Activated naive CD4-positive, alpha-beta T cell (primary cell): Measurements from ENCODE around the gene SEMA4C.

ENCODE experiments used
- DNase-seq, 4 experiments: peaks; one replicate each; lab custom pipeline; 2025; lab: John Stamatoyannopoulos, UW

SEMA4C gene

DNA sequence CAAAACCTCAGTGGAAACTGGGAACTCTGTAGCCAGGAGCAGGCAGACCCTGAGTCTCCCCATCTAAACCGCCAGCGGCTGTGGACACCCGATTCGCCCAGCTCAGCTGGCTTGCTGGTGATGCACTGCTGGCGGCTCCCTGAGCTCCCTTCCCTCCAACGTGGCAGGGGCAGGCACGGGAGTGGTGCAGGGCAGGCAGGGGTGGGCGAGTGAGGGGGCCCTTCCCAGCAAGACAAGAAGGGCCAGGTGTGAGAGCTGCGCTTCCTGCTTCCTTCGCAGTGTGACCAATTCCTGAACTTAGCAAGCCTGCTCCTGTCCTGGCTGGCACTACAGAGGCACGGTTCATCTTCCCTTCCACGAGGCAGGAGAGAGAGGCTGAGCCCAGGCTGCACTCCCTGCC lies 12.3 kb upstream of the SEMA4C start:
- DNase-seq, result no peak

DNA sequence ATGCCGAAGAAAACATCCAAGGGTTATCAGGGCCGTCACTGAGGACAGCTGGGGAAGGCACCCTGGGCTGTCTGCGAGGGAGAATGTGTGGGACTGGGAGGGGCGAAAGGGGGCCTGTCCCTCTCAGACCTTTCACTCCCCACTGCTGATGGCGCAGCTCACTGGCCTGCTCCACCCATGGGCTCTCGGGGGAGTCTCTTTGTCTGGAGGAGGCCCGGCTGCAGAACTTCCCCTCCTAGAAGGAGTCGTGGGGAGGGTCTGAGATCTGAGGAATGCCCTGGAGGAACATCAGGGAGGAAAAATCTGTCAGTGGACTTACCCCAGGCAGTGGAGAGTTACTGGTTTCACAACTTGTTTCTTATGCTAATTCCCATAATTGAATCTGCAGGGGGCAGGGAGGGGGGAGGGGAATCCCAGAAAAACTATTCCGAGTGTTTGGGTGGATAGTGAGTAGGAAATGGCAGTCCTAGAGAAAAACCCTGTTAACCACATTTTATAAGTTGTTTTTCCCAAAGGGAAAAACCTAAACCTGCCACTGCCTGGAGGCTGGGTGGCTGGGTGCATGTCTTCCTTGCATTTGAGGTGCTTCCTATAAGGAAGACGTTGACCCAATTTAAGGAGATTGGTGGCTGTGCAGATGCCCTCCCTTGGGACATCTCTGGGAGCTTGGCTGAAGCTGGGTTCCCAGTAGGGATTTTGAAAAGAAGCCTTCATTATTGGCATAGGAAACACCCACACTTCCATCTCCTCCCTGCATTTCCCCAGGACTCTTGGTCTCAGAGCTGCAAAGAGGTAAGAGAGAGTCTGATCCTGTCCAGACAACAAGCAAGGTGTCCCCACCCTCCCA lies 11.7 kb upstream of the SEMA4C start:
- no peak for DNase-seq

DNA sequence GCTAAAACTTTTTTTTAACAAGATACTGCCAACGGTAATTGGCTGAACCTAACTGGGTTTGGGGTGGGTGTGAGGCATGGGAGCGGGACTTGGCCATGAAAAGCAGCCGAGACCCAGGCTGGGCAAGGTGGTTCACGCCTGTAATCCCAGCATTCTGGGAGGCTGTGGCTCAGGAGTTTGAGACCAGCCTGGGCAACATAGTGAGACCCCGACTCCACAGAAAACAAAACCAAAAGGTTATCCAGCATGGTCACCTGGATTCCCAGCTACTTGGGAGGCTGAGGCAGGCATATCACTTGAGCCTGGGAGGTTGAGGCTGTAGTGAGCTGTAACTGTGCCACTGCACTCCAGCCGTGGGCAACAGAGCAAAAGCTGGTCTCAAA lies 11.0 kb upstream of the SEMA4C start:
- no peak for DNase-seq

DNA sequence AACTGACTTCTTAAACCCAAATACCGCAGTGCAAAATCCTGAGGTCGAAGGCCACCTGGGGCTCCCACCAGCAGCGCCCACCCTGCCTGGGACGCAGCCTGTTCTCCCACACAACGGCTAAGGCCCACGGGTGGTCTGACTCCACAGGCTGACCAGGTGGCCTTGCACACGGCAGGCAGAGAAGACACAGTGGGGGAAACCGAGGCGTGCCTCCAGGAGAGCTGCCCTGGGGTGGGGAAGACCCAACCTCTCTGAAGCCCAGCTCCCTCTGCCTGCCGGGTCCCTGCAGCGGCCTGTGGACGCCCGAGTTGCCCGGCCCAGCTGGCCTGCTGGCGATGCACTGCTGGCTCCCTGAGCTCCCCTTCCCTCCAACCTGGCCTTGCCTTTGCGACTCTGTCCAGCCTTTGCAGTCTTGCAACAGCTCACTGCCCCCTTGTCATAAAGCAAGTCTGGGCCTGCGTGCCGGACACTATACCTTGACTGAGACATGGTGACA lies 9.7 kb upstream of the SEMA4C start:
- no peak for DNase-seq

DNA sequence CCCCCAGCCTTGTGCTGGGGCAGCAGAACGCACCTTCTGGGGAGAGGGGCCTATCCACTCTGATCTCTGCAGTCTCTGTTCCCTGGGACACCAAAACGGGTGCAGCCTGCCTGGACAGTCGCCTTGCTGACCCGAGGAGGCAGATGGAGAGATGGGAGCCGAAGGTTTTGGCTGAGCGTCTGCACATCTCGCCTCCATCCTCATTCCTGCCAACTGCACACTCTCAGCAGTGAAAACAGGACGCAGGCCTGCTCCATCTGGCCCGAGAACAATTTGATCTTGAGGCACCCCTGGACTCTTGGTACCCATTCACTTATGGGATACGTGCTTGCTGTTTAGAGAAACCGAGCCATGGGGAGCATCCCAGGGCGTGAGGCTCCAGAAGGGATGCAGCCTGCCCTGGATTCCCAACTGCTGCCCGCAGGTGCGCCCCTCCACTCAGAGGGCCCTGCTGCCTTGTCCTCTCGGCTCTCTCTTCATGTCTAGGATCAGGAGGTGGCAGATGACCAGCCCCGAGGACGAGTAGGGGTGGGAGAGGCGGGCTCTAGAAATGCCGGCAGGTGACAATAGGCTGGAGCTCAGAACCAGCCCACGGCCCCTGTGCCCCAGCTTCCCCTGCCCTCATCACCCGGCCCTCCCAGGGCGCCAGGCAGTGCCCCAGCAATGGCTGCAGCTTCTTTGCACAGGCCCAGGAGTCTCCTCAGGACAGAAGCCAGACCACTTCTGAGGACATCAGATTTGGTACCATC lies 9.1 kb upstream of the SEMA4C start:
- no peak for DNase-seq

DNA sequence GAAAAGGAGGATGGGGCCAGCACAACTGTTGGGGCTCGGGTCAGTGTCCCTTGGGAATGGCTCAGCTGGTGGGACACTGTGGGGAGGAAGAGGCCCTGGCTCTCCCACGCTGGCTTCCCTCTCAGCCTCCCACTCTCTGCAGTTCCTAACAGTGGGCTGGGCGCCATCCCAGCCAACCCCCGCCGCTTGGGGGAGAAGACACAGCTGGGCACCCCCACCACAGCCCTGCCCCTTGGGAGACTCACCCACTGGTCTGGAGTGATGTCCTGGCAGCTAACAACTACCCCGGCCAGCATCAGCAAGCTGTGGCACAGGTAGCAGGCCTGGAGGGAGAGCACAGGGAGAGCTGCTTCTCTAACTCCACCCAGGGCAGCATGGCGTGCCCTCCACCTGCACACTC lies 8.3 kb upstream of the SEMA4C start:
- no peak for DNase-seq

DNA sequence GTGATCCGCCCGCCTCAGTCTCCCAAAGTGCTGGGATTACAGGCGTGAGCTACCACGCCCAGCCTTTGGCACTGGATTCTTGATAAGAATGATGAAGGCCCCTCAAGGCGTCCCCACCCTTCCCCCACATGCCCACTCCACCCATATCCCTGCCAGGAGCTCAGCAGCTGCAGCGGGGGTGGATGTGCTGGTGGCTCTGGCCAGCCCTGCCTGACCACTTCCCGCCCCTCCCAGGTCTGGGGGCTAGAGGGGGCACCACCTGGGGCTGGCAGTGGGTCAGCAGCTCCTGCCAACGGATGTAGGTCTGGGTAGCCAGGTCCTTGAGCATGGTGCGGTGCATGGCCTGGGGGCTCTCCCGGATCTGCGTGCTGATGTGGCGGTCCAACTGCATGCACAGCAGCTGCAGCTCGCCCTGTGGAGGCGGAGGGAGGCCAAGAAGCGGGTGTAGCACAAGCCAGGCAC lies 7.8 kb upstream of the SEMA4C start:
- no peak for DNase-seq

DNA sequence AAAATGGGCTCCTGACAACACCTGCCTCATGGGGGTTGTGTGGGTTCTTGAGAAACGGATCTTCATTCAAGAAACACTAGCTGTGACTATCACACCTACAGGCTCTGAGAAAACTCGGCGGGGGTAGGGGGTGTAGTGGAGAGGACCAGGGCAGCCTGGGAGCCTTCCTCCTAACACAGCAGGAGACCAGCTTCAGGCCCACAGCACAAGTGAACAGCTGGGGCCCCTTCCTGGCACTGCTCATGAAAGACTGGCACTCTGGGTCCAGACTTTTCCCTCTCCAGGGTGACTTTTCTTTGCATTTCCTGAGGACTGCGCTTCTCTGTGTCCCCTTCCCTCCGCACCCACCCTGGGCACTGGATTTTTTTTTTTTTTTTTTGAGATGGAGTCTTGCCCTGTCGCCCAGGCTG lies 7.2 kb upstream of the SEMA4C start:
- no peak for DNase-seq

DNA sequence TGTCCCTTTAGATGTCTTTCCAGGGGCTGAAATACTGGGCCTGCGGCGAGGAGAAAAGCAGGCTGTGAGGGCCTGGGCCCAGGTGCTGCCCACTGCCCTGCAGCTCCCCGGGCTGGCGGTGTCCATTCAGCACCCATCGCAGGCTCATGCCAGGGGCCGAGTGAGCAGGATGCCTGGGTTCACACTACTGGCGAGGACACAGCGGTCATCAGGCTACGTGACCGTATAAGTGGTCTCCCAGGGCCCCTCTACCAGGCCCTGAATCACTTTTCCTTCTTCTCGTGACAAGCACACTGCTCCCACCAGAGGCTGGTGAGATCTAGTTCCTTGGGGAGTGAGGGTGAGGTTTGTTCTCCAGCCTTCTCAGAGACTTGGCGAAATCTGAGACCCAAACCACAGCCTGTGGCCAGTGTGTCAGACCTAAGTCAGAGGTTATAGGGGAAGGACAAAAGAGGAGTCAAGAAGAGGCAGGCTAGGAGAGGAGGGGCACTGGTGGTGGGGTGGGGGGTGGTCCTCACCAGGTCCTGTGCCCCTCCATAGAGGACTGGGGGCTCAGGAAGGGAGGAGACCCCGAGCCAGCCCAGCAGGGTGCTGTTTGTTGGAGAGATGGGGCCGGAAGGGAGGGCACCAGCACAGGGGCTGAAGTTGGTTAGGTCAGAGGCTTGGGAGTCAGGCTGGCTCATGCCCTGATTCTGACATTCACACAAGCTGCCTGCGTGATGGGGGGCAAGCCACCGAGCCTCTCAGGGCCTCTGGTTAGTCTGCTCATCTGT lies 6.6 kb upstream of the SEMA4C start:
- DNase-seq, result no peak

DNA sequence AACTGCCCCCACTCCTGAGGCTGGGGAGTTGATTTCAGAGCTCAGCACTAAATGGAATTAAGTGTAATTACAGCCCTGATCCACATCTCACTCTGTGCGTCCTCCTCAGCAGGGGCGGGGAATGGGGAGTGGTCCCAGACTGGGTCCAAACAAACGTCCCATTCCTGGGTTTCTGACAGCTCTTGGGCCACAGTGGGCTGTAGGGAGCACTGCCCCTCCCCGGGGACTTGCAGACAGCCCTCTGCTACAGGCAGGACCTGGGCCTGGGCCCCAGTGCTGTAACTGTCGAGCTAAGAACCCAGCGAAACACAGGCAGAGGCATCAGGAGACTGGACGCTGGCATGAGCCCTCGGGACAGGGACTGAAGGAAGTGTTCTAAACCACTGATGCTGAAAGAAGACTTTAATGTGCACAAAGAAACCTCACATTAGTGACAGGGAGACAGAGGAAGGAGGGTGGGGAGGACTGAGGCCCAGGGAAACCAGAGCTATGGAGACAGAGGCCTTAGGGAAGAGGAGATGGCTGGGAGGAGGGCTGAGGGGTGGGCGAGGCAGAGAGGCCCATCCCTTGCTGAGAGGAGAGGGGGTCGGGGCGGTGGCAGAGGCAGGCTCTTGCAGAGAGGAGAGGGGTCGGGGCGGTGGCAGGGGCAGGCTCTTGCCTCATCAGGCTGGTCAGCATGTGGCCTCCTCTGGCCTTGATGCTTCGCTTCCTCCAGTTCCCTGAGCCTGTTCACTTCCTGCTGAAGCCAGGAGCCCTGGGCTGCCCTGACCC lies 5.8 kb upstream of the SEMA4C start:
- no peak for DNase-seq

DNA sequence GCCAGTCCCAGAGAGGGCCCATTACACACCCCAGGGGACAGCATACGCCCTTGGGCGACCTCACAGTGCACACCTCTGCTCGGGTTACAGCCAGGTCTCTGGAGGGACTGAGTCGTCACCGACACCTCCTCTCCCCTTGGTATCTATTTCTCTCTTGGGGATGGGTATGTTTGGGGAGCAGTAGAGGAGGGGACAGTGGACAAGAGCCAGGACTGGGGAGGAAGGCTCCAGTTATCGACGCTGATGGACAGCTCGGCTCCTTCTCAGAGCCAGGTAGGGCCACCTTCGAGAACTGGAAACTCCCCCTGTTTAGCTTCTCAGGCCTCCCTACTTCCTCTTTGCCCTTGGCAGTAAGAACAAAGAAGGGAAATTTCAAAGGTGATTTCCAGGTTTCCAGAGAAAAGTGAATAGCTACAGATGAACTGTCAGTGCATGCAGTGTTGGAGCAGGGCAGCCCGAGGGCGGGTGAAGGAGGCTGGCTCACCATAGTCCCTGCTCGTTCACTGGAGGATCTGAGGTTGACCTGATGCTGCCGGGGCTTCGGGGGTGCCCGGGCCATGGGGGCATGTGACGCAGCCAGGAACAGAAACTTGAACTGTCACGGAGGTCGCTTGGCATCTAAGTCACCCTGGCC lies 4.4 kb upstream of the SEMA4C start:
- DNase-seq, result no peak

DNA sequence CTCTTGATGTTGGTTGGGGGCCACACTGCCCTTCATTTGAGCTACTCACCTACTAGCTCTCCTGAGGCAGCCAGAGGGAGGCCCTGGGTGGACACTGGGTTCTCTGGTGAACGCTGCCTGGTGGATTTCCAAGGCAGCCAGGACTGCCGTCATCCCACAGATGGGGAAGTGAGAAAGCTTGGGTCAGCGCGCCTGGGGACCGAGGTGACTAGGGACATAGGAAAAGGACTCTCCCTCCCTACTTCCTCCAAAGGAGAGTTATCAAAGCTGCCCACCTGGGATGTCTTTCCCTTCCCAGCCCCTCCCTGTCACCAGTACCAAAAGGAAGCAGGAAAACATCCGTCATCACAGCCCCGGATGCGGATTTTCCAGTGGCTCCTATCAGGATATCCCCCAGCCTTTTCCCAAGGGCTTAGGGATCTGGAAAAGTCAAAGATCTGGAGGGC lies 3.8 kb upstream of the SEMA4C start:
- no peak for DNase-seq

DNA sequence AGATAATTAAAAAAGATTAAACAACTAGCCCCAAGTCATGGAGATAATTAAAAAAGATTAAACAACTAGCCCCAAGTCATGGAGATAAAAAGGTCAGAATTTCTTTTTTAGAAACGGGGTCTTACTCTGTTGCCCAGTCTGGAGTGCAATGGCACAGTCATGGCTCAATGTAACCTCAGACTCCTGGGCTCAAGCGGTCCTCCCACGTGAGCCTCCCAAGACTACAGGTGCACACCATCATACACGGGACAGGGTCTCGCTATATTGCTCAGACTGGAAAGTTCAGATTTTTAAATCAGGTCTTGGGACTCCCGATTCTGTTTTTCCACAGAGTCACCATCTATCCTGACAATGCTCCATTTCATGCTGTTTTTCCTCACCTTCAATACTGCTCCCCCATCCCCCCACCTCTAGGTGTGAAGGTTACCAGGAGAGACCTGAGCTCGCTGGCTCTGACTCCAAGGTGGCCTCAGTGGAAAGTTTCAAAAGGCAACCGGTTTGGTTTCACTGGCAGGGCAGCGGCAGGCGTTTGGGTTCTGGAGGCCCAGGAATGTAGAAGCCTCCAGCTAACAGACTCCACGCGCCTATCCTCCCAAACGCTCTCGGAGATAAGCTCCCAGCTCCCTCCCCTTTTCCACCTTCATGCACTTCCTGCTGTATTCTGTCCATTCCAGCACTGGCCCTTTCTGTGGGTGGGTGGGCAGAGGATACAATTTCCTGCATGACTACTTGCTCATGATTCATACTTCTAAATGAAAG lies 2.9 kb upstream of the SEMA4C start:
- DNase-seq, result no peak

DNA sequence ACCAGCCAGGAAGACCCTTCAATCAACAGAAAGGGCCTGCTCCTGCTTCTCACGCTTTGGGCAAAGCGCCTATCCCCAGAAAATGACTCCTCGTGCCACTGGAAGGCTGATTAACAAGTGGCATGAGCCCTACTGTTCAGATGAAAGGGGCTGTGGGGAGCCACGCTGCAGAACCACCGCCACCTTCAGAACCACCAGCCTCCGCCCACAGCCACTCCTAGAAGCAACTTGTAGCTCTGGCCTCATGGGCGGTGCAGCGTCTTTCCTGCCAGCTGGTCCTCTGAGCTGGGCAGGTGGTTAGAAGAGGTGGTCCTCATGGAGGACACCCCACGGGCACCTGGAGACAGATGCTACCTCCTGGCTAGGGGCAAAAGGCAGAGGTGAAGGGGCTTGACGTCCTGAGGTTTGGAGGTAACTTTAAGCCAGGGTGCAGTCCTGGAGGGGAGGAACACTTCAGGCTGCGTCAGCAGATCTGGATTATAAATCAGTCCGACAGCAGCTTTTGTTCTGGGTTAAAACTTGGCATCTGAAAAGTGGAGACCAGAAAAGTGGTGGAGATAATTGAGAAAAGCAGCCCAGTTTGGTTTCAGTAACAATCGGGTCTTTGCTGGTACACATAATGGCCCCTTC lies 861 bp upstream of the SEMA4C start:
- DNase-seq, result peak in 1 of 4 experiments; percentile 55

DNA sequence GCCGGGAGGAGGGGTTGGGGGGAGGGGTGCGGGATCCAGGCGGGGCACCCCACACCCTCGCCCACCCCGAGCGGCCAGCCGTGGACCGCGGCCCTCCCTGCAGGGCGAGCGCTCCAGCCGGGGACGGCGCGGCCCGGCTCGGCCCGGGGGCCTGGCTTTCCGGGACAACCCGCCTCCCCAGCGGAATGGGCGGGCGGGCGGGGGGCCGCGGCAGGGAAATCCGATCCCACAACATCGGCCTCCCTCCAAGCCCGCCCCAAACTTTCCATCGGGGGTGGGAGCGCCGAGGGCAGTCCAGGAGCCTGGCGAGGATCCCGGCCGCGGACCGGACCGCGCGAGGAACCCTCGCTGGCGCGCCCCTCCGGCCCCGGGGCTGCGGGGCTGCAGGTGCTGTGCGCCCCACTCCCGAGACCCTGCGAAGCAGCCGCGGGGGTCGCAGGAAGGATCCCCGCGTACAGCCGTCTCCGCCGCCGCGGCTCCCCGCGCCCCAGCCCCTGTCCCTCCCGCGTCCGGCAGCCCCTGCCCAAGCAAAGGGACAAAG lies 529 bp downstream of the SEMA4C start:
- no peak for DNase-seq

DNA sequence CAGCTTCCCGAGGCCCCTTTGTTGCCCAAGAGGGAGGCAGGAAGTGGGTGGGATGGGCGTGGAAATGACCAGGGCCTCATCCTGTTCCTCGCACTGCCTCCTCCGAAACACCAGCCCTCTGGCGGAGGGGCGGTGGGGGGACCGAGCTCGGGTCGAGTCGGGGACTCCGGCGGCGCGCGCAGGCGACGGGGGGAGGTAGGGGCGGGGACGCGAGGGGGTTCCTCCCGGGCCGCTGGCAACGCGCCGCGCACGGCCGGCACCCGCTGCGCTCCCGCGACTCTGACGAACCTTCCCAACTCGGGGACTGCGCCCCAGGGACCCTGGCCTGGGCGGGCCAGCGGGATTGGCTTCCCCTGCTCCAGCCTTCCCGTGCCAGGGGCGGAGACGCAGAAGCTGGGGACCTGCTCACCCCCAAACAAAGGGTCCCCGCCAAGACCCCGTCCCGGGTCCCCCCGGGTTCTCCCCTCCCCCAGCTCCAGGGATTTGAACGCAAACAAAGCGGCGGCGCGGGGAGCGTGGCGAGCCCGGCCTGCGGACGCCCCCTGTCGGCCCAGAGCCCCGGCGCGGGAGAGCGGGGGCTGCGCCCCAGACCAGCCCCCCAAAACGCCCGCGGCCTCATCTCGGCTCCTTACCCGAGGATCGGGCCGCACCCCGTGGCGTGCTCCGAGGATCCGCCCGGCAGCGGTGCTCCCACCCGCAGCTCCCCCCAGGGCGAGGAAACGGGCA lies 1.2 kb downstream of the SEMA4C start:
- DNase-seq, result peak in 2 of 4 experiments; percentile 33 to 53

DNA sequence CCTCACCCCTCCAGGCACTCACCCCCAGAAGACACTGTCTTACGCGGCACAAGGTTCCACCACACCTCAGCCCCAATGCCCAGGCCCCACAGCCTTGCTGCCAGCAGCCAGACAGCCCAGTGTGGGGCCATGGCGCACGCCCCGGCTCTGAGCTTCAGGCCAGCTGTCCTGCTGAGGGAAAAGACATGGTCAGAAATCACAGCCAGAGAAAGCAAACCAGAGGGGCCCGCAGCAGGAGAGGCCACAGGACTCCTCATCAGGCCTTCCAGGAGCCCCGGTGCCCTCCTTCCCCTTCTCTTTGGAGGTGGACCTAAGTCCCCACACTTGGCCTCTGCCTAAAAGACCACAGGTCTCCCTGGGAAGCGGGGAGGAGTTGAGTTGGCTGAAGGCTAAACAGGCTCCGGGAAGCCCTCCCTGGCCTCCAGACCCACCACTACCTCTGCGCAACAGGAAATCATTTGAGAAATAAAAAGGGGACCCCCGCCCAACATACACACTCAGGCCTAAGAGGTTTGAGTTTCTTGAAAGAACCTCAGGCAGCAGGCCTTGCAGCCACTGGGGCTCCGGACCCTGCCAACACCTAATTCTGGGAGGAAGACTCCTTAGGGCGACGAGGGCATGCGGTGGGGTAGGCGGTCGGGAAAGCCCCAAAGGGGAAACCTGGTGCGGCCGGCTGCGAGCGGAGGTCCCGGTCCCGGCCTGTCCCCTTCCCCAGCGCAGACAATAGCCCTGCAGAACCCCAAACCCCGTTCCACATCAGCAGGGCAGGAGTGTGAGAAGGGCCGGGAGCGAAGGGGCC lies 1.9 kb downstream of the SEMA4C start:
- peak in 1 of 4 experiments; percentile 17 for DNase-seq
